GM21367 (cell line): Measurements from ENCODE around the gene ANO4.

Experiments used
- ATAC-seq: cut with Tn5 transposase; IDR thresholded peaks from one replicate; pipeline ENCODE4 v1.9.1; 2021; ENCODE audit not compliant: unreplicated experiment

The ANO4 gene

DNA sequence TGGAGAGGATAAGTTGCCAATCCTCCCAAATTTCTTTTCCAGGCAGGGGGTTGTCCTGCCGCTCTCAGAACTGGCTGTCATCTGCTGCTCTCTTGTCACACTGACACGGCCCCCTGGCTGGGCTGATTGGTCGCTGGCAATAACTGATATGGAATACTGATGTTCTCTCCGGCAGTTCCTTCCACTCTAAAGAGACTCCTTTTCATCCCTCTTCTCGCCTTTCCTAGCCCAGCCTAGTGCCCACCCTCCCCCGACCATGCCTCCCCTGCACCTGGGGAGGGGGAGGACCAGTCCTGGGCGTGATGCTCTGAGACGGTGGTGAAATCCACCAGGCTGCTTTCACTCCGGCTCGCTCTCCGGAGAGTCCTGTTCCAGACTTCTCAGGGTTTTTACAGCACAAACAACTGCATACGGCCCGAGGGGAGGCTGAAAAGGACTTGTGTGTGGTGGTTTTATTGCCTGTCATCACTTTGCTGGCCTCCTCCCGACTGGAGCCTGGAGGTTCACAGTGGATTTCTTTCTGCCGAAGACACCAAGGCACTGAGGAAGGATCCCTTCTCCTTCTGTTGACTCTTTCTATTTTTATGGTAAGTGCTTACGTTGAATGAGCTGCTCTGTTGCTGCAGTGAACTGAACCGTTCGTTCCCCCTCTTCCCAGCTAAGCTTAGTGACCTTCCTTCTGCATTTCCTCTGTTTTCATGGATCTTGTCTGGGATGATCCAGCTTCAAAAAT, at the start of gene ANO4:
TSS of gene ANO4 (plus strand) at position 336 of the 733 bp plus-strand sequence. CDS start 107,010 bp downstream, outside the sequence.
- no peak for ATAC-seq

DNA sequence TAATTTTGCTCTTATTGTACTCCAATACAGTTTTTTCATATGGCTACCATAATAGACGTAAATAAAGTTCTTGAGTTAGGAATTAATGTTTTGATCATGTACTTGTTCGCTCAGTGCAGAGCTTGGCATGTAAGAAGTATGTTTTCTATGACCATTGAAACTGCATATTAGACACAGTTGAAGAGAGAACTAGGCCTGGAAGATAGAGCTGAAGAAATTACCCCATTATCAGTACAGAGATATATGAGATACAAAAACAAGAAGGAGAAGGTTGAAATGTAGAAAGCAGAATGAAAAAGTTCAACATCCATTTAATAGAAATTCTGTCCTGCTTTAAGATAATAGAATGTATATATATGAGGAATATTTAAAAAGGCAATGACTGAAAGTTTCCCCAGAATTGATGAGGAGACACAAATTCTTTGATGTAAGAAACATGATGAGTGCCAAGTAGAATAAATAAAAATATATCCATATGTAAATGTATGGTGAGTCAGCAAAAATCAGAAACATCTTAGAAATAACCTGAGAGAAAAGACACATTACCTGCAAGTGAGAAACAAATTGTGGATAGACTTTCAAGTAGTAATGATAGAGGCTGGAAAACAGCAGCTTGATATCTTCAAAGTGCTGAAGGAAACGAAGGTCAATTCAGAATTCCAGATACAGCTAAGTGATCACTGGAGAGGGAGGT, 49.1 kb upstream of the ANO4 start:
- no peak for ATAC-seq

DNA sequence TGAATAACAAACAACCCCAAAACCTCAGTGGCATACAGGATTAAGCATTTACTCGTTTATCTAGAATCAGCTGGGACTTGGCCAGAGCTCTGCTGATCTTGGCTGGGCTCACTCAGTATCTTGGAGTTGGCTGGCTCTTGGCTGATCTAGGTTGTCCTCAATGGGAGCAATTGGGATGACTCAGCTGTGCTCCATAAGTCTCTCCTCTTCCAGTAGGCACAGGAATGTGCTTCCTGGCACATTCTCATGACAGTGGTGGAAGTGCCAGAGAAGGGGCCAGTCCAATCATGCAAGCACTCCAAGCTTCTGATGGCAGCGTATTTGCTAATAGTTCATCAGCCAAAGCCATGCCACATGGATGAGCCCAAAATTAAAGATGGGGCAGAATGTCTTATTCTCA, 41.7 kb upstream of the ANO4 start:
- ATAC-seq = no peak

DNA sequence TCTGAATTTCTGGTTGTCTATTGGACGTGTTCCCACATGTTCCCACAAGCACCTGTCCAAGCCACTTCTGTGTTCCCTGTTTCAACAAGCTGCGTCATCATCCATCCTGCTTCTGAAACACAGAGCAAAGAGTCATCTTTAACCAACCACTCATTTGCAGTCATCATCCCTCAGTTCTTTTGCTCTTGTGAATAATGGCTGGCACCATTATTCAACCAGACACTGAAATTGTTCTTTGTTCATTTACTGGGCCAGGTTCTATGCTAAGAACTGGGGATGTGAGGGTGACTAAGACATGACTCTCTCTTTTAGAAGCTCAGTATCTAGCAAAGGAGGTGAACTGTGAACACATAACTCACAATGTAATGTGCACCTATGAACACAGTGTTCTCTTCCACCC, 40.7 kb upstream of the ANO4 start:
- no peak for ATAC-seq

DNA sequence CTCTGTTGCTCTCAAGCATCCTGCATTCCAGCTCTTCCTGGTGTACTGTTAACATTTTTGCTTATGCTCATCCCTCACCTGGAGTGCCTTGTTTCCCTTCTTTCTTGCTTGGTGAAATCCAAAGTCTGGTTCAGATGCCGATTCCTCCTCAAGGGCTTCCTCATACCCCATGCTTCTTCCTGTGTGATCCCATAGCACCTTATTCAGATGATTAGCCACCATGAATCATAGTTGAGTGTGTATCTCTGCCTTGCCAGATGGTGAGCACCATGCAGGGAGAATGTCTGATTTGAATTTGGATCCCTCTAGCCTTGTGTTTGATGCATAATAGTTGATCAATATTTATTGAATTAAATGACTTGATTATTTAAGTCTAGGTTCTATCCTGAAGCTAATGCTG, 39.4 kb upstream of the ANO4 start:
- ATAC-seq = no peak

DNA sequence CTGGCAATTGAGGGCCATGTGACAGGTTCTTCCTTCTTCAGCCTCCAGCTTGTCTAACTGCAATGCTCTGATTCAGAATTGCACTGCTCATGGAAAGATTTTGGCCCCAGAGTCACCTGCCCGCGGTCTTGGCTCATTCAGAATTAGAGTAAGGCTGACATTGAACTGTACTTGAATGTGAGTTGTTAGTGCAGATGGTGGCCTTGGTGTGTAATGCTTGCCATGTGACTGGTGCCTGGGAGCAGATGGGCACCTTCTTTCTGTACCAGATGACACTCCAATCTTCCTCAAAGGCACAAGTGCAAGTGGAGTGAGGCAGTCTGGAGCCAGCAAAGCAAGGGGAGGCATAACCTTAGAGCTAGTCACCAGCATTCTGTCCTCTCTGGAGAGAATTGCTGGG, 36.5 kb upstream of the ANO4 start:
- ATAC-seq = no peak

DNA sequence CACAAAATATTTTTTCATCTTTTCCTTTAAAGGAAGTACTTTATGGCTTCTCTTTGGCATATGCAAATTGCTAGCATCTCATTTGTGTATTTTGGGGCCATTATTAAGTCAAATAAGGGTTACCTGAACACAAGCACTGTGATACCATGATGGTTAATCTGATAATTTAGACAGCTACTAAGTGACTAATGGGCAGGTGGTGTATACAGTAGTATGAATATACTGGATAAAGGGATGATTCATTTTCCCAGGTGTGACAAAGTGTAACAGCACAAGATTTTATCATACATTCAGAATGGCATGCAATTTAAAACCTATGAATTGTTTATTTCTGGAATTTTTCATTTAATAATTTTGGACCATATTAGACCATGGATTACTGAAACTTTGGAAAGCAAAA, 27.2 kb upstream of the ANO4 start:
- ATAC-seq = no peak

DNA sequence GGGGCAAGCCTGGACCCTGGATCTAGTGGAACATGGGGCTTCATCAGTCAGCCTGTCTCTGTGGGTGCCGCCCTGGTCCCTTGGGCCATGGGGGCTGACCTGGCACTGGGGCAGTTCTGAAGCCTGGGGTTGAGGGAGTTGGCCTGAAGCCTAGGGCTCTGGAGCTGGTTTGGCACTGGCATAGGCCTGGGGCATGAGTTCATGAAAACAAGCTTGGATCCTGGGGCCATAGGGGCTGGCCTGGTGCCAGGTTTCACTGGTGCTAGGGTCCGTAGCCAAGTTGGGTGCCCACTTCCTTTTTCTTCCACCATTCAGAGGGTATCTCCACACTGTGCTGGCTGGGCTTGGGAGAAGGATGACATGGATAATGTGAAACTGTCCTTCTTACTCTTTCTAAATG, 26.6 kb upstream of the ANO4 start:
- ATAC-seq = no peak

DNA sequence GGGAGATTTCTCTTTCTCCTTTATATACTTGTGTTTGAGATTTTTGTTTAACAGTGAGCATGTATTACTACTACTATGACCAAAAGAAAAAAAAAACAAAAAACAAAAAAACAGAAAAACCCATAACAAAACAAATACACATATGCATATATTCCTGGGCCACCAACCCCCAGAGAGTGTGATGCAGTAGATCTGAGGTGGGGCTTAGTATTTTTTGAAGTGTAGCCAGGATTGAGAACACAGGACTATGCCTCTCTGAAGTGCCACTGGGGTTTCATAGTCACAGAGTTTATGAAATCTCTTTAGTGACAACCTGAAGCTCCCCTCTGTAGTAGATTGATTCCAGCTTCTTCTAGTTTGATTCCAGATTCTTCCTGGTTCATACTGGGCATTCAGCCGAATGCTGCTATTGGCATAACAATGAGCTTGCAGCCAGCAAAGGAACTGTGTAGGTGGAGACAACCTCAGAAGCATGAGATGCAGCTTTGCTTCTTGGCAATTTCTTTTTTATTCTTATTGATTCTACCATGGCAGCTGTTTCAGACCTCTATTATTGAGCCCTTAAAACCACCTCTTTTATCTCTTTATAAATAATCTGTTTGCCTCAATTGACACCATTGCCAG, 15.5 kb upstream of the ANO4 start:
- ATAC-seq = no peak

DNA sequence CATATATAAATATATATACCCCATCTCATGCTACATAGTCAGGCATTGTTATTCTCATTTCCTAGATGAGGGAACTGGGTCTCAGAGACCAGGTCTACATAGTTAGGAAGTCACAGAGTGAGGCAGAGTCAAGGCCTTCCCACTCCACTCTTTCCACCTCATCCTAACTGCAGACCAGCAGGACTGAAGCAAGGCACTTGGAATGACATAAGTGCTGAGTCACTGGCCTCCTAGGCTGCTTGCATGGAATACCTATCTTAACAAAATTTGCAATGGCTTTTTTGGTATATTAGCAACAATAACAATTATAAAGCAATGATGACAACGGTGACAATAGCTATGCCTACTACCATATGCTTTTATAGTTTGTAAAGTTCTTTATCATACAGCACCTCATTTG, 5.4 kb upstream of the ANO4 start:
- no peak for ATAC-seq

DNA sequence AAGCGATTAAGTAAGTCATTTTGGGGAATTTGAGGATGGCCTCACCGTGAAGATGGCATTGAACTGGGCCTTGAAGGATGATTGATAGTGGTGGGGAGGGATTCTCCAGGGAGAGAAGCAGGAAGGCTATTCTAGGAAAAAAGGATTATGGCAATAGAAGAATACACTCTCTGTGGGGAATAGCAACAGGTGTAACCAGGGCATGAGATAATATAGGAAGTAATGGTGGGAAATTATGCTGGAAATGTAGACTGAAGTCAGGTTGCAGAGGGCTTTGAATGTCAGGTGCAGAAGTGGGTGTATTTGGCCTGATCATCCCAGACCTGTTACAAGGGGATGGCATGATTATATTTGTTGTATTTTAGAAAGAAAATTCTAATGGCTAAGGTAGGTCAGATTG, 4.6 kb upstream of the ANO4 start:
- no peak for ATAC-seq

DNA sequence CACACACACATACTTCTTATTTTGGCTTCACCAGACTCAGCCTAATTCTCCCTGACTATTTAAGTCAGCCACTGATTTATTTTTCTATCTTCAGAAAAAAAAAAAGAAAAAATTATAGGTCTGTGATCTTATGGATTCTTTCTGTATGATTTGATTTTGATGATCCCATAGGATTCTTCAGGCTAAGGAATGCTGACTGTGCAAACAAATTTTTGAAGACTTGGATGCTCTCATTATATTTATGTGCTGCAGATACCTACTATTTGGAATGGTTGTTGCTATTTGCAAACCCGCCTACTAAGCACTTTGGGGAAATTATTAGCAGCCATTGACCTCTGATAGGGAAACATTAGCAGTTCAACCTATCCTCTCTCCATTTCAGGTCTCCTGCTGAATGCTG, 4.0 kb upstream of the ANO4 start:
- no peak for ATAC-seq

DNA sequence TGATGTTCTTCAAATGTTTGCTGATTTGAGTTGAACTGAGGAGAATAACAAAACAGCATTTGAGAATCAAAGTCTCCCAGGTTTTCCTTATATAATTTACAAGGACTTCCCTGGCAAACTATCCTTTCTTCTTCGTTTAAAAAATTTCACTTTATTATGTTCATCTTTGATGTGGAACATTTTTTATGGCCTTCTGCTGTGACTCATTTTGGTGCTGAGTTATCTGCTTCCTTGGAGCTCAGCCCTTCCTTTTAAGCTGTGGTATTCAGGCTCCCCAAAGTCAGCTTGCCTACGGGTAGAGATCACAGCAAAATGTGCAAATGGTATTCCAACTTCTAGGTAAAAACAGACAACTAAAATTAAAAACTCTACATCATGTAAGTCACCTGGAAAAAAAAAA, 1.4 kb upstream of the ANO4 start:
- ATAC-seq = no peak

DNA sequence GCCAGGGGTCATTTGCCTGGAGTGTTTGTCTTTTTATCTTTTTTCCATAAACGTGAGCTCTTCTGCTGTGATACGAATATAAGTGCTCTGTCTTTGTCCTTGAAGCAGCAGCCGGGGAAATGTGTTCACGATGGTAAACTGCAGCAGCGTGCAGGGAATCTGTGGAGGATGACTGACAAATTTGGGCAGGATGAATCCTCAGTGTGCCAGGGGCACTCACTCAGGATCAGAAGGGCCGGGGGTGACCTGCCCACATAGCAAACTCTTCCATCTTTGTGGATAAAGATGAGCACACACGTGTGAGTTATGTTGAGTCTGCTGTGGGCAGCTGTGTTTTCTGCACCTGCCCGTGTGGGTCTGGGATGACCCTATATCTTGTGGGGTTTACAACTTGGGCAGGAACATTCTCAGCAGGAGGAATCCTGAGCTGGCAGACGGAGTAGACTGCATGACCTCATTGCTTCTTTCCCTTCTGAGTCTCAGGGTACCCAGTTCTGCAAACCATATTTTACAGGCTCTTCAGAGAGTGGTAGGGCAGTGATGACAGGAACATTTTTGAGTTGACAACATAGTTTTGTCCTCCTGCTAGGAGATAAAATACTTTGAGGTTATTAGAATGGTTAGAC, 711 bp downstream of the ANO4 start:
- ATAC-seq = no peak

DNA sequence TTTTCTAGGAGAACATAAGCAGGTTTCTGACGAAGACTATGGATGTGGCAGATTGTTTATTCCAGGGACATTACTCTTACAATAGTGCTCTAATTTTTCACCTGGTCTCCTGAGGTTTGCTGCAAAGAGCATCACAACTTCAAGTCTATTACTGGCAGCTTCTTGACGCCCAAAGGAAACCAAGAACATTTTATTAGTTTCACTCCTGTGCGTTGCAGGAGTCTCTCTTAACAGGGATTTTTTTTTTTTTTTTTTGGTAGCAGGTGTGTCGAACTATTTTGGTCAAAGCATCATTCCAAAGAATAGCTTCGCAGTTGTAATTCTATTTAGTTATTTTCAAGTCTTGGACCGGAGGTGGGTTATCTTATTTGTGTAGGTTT, 1.2 kb downstream of the ANO4 start:
- ATAC-seq = no peak

DNA sequence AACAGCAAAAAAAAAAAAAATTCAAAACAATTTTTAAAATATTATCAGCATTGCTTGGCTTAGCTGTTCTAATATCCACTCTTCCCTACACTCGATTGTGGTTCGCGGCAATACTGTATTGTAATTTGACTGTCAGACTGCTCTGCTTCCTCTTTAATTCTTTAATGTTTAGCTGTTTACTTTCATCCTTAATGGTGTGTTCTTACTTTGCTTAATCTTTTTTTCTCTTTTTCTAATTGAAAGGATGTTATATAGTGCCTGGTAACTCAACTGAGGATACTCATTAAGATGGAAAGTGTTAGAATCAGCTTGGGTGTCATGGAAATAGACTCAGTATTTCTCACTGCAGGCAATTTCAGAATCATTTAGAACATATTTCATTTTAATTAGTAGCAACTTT, 2.0 kb downstream of the ANO4 start:
- ATAC-seq = no peak

DNA sequence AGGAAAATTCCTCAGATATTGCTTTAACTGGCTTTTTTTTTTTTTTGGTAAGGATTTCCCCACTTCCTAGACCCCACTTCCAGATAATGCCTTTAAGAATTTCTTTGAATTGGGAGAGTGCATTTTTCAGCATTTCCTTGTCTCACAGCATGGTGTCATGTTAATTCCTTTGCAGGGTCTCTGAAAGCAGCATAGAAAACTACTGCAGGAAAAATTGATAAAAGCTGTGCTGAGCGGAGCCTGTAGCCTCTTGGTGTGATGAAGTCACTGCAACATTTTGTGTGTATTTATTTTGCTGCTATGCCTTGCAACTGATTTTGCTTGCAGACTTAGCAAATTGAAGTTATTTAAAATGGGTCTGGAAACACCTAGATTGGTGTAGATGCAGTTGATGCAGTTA, 2.7 kb downstream of the ANO4 start:
- no peak for ATAC-seq

DNA sequence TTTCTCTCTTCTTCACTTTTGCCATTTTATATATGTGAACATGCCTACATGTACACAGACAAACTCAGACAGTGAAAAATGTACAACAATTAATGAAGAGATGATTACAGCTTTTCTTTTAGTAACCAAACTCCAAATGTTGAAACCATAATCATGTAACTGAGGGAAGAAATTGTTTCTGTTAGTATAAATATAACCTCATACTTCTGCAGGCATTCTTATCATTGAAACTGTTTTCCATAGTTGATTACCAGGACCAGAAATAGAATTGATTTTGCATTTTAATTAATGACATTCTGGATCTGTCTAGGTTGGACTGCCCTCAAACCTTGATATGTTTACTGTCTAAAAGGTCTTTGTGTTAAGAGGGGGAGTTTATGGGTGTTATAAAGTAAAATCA, 3.2 kb downstream of the ANO4 start:
- no peak for ATAC-seq

DNA sequence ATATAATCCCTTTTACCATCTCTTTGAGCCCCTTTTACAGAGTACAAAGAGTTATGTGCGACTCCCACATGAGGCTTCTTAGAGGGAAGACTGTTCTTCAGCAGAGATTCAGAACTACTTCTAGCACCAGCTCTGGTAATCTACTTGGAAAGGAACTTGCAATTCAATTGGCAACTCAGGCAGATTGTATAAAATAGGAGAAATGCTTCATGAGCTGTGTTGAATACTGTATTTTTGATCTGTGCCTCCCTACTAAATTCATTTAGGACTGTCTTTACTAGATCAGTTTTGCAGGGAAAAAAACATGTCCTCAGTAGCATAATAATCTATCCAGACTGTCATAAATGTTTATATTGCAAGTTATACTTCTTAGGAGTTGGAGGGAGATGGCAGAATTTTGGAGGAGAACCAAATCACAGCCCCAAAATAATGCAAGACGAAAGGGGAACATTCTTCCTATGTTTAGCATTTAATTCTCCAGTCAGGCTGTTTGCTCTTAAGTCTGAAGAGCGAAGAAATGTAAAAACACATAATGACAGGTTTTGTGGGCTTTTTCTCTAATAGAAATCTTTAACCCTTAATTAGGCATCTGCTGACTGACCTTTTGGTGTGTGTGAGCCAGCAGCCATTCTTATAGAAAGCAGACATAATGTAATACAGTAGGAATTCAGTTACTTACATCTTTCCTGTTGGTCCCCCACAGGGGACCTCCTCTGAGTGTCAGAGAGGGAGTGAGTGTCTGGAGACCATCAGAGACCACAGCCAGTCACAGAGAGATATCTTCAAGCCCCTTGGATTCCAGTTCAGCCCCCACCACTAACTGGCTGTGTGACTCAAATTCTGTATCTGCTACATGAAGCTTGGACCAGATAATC, 3.9 kb downstream of the ANO4 start:
- ATAC-seq = no peak

DNA sequence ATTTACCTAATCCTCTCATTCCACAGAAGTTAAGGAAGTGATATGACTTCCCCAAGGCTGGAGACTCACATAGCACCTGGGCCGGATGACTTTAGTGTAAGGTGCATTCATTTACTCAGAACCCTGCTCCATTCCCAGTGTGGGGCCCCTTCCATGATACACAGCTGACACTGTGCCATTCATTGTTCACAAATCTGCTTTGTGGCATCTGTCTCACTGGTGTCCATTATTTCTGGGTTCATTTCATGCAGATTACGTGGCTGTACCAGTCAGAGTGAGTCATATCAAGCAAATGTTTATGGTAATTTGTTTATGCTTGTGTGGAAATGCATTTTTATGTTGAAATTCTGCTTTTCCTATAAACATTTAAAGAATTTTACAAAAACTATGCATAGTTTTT, 5.2 kb downstream of the ANO4 start:
- ATAC-seq = no peak

DNA sequence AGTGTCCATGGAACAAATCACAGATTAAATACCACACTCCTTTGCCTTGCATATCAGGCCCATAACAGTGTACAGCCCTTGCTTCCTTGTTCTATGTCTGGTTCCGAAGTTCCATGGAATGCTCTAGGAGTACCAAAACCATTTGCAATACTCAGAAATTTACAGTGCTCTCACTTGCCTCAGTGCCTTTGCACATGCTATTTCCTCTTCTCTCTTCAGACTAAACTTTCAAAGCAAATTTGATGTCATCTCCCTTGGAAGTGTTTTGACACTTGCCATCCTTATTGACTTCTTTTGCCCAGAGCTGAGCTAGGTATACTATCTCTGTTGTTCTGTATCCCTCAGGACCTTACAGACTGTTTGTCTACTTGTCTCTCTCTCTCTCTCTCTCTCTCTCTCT, 6.1 kb downstream of the ANO4 start:
- ATAC-seq = no peak
